ENCODE data around the gene ZNF428.
A peak's percentile ranks its signal among the peaks of the same experiment; 100 is the strongest.
"Not testable (repeated sequence)": the region's sequence is repeated elsewhere in the genome, so short reads cannot be mapped to it uniquely, and the experiment has no call there.

Gene ZNF428

GRCh38 chr19:43591904-43592772 lies 27.3 kb downstream of the ZNF428 start:
- DNase-seq: no peak

- no peak for DNase-seq
These were observed 29.8 kb downstream of the ZNF428 start for GRCh38 chr19:43589678-43590077.

GRCh38 chr19:43589277-43589676 lies 30.2 kb downstream of the ZNF428 start:
- no peak for DNase-seq

- DNase-seq: not testable (repeated sequence)
These were observed 32.4 kb downstream of the ZNF428 start for GRCh38 chr19:43587029-43587428.

GRCh38 chr19:43586346-43586745 lies 33.1 kb downstream of the ZNF428 start:
- no peak for DNase-seq

- no peak for DNase-seq
These were observed 34.9 kb downstream of the ZNF428 start for GRCh38 chr19:43584484-43584883.

GRCh38 chr19:43582495-43582894 lies 36.9 kb downstream of the ZNF428 start:
- no peak for DNase-seq

- no peak for DNase-seq
These were observed 38.0 kb downstream of the ZNF428 start for GRCh38 chr19:43581467-43581866.

GRCh38 chr19:43578787-43579186 lies 40.6 kb downstream of the ZNF428 start:
- DNase-seq: no peak

- peak; percentile 24 for DNase-seq
These were observed 43.2 kb downstream of the ZNF428 start for GRCh38 chr19:43575955-43576878.

- DNase-seq: peak; percentile 98
These were observed 44.1 kb downstream of the ZNF428 start, which contains the start of the genes PINLYP and XRCC1 for GRCh38 chr19:43575156-43575950. Gene PINLYP, plus strand, starts transcription at chr19:43575801. Its CDS starts 1,391 bp downstream, at chr19:43577192. Gene XRCC1, minus strand, starts transcription at chr19:43575527. Its CDS starts 69 bp downstream, at chr19:43575458.

- no peak for DNase-seq
These were observed 44.8 kb downstream of the ZNF428 start for GRCh38 chr19:43574424-43575155.

- no peak for DNase-seq
These were observed 47.2 kb downstream of the ZNF428 start for GRCh38 chr19:43572171-43572588.

GRCh38 chr19:43570174-43570791 lies 49.1 kb downstream of the ZNF428 start:
- peak; percentile 65 for DNase-seq

- no peak for DNase-seq
These were observed 49.8 kb downstream of the ZNF428 start for GRCh38 chr19:43569657-43570056.

GRCh38 chr19:43564800-43565199 lies 54.6 kb downstream of the ZNF428 start:
- DNase-seq: no peak

GRCh38 chr19:43563816-43564457 lies 55.5 kb downstream of the ZNF428 start:
- no peak for DNase-seq

- no peak for DNase-seq
These were observed 56.7 kb downstream of the ZNF428 start for GRCh38 chr19:43562698-43563241.

GRCh38 chr19:43562226-43562697 lies 57.2 kb downstream of the ZNF428 start:
- DNase-seq: no peak
